HG02623 (cell line): ENCODE measurements around the gene TBX10.

Experiments used
- ATAC-seq: cut with Tn5 transposase; IDR thresholded peaks from one replicate; pipeline ENCODE4 v1.9.1; 2021; ENCODE audit warnings: moderate library complexity; ENCODE audit not compliant: unreplicated experiment

Gene TBX10

DNA sequence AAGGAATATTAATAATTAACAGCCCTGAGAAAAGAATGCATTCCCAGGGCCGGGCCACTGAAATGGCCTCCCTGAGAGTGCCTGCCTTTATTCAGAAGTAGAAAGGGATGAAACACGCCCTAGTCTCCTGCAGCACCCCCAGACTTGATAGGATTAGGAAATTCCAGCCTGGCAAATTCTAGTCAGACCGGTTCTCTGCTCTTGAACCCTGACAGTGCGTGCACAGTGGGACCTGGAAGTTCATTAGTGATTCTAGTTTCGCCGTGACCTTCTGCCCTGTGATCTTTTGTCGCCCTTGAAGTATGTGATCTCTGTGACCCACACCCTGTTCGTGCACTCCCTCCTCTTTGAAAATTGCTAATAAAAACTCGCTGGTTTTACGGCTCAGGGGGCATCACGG is 58.1 kb downstream of the TBX10 start:
- no peak for ATAC-seq
